ENCODE results near the gene TRMT112. TPM values are rescaled to one million over a fixed set of nuclear protein-coding genes. Genes with fewer than 3 reads are reported as not detected.
A peak's percentile ranks its signal among the peaks of the same experiment; 100 is the strongest.

TRMT112 gene
- total RNA-seq, 1 donor from 2014 or later, result 156 TPM

DNA sequence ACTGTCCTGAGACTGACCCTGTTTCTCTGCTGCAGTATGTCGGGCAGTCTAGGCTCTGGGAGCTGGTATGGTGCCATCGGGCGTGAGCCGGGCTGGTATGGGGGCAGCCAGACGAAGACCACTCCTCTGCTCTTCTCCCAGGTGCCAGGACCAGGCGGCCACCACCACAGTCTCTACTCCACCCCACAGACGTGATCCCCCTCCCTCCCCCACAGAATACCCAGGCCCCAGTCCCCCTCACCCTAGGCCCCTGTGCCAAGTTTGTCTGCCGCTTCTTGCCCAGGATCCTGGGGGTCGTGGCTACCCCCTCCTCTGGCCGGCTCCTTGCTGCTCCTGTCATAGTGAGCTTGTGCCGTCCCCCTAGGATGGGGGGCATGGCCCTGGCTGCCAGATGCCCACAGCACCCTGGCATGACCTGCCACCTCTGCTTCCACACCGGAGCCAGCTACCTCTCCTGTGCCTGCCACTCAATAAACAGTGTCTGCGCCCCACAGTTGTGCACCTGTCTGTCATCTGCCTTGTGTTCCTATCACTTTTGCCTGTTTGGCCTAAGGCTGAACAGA lies 28.3 kb downstream of the TRMT112 start:
- H3K27me3 Mint-ChIP-seq, result peaks cover 20% of the 10 kb centered on the region
- H3K36me3 Mint-ChIP-seq (ENCODE audit: low read depth), result no peaks in the 10 kb centered on the region
- intact Hi-C loops (cut with micrococcal nuclease), result no loop called here
- peaks cover 15% of the 10 kb centered on the region for H3K4me1 Mint-ChIP-seq
- CTCF ChIA-PET, result interaction anchor here (0.9 kb wide), 1 partner anchor 18 kb away, joined by 4 read pairs; no protein-coding TSS in a partner anchor
- H3K9me3 Mint-ChIP-seq, result no peaks in the 10 kb centered on the region
- no peak for DNase-seq
- no peak overlapping the region for H3K4me3 Mint-ChIP-seq
- no peak for ATAC-seq (ENCODE audit: low read depth)
- H3K27ac Mint-ChIP-seq, result no peak overlapping the region
- POLR2A ChIA-PET, result interaction anchor here (0.6 to 1.2 kb wide), 3 partner anchors 16 to 85 kb away, joined by 3 to 15 read pairs (median 4); no protein-coding TSS in a partner anchor
- TF ChIP-seq, protein P1, sequence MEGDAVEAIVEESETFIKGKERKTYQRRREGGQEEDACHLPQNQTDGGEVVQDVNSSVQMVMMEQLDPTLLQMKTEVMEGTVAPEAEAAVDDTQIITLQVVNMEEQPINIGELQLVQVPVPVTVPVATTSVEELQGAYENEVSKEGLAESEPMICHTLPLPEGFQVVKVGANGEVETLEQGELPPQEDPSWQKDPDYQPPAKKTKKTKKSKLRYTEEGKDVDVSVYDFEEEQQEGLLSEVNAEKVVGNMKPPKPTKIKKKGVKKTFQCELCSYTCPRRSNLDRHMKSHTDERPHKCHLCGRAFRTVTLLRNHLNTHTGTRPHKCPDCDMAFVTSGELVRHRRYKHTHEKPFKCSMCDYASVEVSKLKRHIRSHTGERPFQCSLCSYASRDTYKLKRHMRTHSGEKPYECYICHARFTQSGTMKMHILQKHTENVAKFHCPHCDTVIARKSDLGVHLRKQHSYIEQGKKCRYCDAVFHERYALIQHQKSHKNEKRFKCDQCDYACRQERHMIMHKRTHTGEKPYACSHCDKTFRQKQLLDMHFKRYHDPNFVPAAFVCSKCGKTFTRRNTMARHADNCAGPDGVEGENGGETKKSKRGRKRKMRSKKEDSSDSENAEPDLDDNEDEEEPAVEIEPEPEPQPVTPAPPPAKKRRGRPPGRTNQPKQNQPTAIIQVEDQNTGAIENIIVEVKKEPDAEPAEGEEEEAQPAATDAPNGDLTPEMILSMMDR (IDR thresholded peaks at IDR 0.05), result no peak

DNA sequence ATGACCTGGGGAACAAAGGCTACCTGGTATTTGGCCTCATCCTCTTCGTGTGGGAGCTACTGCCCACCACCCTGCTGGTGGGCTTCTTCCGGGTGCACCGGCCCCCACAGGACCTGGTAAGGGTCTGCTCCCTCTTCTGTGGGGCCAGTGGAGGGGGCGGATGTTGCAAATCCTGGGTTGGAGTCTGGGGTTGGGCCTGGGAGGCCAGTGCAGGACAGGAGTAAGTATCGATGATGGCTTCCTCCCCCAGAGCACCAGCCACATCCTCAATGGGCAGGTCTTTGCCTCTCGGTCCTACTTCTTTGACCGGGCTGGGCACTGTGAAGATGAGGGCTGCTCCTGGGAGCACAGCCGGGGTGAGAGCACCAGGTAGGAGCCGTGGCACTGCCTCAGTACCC lies 29.0 kb downstream of the TRMT112 start:
- ATAC-seq (ENCODE audit: low read depth) (no peak), DNase-seq (no peak)
- Mint-ChIP-seq H3K27me3 (peaks cover 15% of the 10 kb centered on the region), H3K4me1 (peaks cover 20% of the 10 kb centered on the region), H3K27ac (no peak overlapping the region), H3K36me3 (ENCODE audit: low read depth) (no peaks in the 10 kb centered on the region), H3K9me3 (no peaks in the 10 kb centered on the region), H3K4me3 (no peak overlapping the region)
- TF ChIP-seq, protein P1 (IDR thresholded peaks at IDR 0.05), result no peak
- intact Hi-C loops (cut with micrococcal nuclease), result no loop called here
- ChIA-PET POLR2A (interaction anchor here (0.6 kb wide), 2 partner anchors 43 to 70 kb away, joined by 4 to 8 read pairs; no protein-coding TSS in a partner anchor), CTCF (interaction anchor here (0.9 to 1.2 kb wide), 2 partner anchors 17 to 83 kb away, joined by 4 to 5 read pairs; no protein-coding TSS in a partner anchor)

DNA sequence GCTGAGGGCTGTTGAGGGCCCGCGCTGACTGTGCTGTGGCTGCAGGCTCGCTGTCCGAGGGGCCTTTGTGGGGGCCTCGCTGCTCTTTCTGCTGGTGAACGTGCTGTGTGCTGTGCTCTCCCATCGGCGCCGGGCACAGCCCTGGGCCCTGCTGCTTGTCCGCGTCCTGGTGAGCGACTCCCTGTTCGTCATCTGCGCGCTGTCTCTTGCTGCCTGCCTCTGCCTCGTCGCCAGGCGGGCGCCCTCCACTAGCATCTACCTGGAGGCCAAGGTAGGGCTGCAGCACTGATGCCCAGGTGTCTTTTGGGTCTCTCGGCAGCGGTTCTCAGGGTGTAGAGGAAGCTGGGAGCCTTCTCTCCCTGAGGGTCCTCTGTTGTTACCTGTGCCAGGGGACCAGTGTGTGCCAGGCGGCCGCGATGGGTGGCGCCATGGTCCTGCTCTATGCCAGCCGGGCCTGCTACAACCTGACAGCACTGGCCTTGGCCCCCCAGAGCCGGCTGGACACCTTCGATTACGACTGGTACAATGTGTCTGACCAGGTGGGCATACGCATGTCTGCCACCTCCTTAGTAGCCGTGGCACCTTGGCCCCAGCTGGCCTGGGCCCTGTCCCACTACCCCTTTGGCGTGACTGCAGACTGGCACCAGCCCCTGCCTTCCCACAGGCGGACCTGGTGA lies 29.5 kb downstream of the TRMT112 start:
- peaks cover 23% of the 10 kb centered on the region for H3K4me1 Mint-ChIP-seq

DNA sequence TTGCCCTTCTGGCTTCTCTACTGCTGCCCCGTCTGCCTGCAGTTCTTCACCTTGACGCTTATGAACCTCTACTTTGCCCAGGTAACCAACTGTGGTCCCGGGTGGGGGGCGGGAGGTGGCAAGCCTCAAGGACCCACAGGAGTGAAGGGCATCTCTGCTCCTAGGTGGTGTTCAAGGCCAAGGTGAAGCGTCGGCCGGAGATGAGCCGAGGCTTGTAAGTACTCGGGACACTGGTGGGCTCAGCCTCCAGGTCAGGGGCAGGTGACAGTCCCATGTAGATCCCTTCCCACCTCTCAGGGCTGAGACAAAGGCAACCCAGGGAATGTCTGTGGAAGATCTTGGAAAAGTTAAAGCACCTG lies 30.6 kb downstream of the TRMT112 start:
- peaks cover 7% of the 10 kb centered on the region for H3K27me3 Mint-ChIP-seq
- POLR2A ChIA-PET, result interaction anchor here (3.7 to 5.8 kb wide), 2 partner anchors 16 to 17 kb away, joined by 24 to 119 read pairs; partner anchors contain the start of gene ESRRA
- intact Hi-C loops (cut with micrococcal nuclease), result no loop called here
- peaks cover 21% of the 10 kb centered on the region for H3K4me1 Mint-ChIP-seq
- TF ChIP-seq, protein P1 (IDR thresholded peaks at IDR 0.05), result no peak
- CTCF ChIA-PET, result interaction anchor here (0.9 kb wide), 2 partner anchors 18 to 82 kb away, joined by 3 to 6 read pairs; partner anchors contain the start of gene ESRRA
- DNase-seq, result no peak
- peak overlapping the region; percentile 78 for H3K4me3 Mint-ChIP-seq
- H3K9me3 Mint-ChIP-seq, result no peaks in the 10 kb centered on the region
- ATAC-seq (ENCODE audit: low read depth), result no peak
- peak overlapping the region; percentile 59 for H3K27ac Mint-ChIP-seq
- peaks cover 6% of the 10 kb centered on the region for H3K36me3 Mint-ChIP-seq (ENCODE audit: low read depth)

More for the DNA sequence above, 29.5 kb downstream of the TRMT112 start:
- Mint-ChIP-seq H3K9me3 (no peaks in the 10 kb centered on the region), H3K27ac (no peak overlapping the region), H3K27me3 (peaks cover 10% of the 10 kb centered on the region), H3K4me3 (peak overlapping the region; percentile 11), H3K36me3 (ENCODE audit: low read depth) (peaks cover 2% of the 10 kb centered on the region)
- ChIA-PET POLR2A (interaction anchor here (0.6 kb wide), 1 partner anchor 70 kb away, joined by 8 read pairs; no protein-coding TSS in a partner anchor), CTCF (interaction anchor here (1.2 kb wide), 1 partner anchor 83 kb away, joined by 5 read pairs; no protein-coding TSS in a partner anchor)
- no peak for ATAC-seq (ENCODE audit: low read depth)
- intact Hi-C loops (cut with micrococcal nuclease), result no loop called here
- DNase-seq, result no peak
- TF ChIP-seq, protein P1 (IDR thresholded peaks at IDR 0.05), result no peak

Measured in activated B cell treated with CpG ODN at 0.5 μM for 24 hours (primary cell).